Astrocyte of the spinal cord (primary cell): ENCODE measurements around the gene CD38.

ENCODE experiments used
- DNase-seq: peaks from one replicate; pipeline ENCODE4 v3.0.0; 2011; ENCODE audit warnings: low read depth, low spot score
- H3K4me3 ChIP-seq: 2 replicates; pipeline ENCODE4 v1.5.1; 2011; ENCODE audit warnings: low read depth, mild to moderate bottlenecking, low read length, moderate library complexity
- in situ Hi-C: cut with HindIII; loops from 2 replicates; pipeline ENCODE4 v1.10.0; 2017; ENCODE audit warnings: low sequenced_read_pairs
- TF ChIP-seq, protein P1 (sequence below): IDR thresholded peaks from 2 replicates; pipeline ENCODE4 v1.5.1; 2012; ENCODE audit warnings: low read depth, mild to moderate bottlenecking, low read length, inconsistent platforms

The CD38 gene

DNA sequence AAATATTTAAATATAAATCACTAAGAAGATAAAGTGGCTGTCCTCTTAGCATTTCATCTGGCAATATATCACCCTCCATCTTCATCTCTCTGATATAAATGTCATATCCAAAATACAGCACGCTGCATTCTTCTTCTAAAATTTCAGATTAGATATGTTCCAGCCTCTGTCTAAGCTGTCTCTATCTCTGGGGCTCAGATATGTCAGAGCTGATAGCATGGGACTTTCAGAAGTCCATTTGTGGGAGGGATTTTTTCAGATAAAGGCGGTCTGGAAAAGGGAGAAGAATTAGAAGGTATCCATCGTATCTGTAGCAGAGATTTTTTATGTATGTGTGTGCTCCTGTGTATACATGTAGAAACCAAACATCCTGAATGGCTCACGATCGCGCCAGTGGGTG is 25.0 kb upstream of the CD38 start:
- no peak for DNase-seq
- TF ChIP-seq, protein P1, sequence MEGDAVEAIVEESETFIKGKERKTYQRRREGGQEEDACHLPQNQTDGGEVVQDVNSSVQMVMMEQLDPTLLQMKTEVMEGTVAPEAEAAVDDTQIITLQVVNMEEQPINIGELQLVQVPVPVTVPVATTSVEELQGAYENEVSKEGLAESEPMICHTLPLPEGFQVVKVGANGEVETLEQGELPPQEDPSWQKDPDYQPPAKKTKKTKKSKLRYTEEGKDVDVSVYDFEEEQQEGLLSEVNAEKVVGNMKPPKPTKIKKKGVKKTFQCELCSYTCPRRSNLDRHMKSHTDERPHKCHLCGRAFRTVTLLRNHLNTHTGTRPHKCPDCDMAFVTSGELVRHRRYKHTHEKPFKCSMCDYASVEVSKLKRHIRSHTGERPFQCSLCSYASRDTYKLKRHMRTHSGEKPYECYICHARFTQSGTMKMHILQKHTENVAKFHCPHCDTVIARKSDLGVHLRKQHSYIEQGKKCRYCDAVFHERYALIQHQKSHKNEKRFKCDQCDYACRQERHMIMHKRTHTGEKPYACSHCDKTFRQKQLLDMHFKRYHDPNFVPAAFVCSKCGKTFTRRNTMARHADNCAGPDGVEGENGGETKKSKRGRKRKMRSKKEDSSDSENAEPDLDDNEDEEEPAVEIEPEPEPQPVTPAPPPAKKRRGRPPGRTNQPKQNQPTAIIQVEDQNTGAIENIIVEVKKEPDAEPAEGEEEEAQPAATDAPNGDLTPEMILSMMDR = no peak
- in situ Hi-C loops = no loop called here
- H3K4me3 ChIP-seq = no peak overlapping the region

DNA sequence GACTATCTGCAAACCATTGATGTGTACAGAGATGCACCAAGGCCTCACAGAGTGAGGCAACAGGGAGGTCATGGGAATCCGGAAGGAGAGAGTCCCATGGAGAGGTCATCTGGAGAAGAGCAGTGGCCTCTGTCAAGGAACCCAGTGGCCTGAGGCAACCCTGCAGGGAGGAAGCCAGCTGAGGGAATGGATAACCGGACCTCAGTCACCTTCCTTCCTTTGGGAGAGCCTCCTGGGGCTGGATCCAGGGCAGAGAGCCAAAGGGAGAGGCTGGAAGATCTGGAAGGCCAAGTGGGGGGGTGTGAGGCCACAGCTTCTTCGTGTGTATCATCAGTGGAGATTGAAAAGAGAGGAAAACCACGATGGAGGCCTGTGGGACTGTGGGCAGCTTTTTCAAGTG is 24.3 kb upstream of the CD38 start:
- no peak overlapping the region for H3K4me3 ChIP-seq
- in situ Hi-C loops = no loop called here
- TF ChIP-seq, protein P1 = no peak
- no peak for DNase-seq

DNA sequence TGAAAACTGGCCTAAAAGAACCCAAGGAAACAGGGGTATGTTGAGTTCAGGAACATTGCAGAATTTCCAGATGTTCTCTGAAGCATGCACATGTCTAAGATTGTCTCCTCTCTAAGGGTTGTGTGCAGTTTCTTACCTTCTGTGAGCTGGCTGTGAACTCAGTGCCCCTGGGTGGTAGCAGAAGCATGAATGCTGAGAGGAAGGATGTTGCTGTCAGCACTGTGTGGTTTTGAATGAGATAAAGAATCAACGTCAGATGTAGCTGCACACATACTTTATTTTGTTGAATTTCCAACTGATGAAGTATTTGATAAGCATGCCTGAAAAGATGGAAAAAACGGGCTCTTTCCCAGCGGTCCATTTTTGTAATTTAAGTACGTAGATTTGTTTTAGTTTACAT is 23.8 kb upstream of the CD38 start:
- in situ Hi-C loops = no loop called here
- TF ChIP-seq, protein P1 = no peak
- H3K4me3 ChIP-seq = no peak overlapping the region
- DNase-seq = peak; percentile 58

DNA sequence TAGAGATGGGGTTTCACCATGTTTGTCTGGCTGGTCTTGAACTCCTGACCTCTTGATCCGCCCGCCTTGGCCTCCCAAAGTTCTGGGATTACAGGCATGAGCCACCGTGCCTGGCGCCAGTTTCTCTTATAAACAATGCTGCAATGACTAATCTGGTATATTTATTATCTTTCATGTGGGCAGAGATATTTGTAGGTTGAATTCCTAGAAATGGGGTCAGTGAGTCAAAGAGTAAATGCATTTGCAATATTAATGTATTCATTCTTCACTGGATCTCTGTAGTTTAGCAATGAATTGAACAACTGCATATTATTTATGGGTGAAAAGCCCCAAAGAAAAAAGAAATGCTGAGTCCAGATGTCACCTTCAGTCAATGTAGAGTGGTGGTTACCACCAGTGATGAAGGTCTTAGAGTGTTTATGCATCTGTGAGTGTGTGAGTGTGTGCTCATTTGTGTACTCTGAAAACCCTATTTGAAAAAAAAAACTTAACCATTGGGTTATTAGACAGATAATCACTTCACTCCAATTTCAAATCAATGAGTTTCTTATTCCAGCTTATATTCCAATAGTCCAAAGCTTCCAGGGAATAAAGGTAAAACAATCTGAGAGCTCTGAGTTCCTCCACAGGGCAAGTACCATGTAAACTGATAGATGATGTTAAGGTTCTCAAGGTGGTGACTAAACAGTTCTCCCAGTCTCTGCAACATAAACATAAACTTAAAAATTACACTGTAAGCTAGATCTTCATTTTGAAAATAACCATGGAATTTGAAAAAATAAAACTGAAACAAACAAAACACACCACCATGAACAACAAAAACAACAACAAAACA is 22.6 kb upstream of the CD38 start:
- in situ Hi-C loops = no loop called here
- H3K4me3 ChIP-seq = no peak overlapping the region
- DNase-seq = peak; percentile 64
- TF ChIP-seq, protein P1 = no peak

DNA sequence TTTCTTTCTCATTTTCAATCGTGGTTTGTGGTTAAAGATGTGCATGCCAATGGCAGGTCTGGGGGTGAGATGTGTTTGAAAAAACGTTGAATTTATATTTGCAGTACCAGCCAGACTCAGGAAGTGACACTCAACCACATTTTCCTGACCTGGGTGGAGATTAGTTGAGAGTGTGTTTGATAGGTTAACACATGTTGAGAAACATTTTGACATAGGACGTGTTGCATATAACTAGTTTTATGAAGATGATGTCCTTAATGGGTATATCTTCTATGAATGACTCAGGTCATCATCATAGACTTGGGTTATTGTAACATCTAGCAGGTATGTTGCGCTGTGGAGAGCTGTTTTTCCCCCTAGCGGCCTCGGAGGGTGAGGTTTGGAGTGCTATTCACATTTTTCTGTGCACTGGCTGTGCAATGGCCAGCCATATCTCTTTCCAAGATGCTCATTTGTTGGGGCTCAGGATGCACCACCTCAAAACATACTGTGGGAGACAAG is 21.7 kb upstream of the CD38 start:
- in situ Hi-C loops = no loop called here
- peak; percentile 55 for DNase-seq
- TF ChIP-seq, protein P1 = peak; percentile 41
- no peak overlapping the region for H3K4me3 ChIP-seq

DNA sequence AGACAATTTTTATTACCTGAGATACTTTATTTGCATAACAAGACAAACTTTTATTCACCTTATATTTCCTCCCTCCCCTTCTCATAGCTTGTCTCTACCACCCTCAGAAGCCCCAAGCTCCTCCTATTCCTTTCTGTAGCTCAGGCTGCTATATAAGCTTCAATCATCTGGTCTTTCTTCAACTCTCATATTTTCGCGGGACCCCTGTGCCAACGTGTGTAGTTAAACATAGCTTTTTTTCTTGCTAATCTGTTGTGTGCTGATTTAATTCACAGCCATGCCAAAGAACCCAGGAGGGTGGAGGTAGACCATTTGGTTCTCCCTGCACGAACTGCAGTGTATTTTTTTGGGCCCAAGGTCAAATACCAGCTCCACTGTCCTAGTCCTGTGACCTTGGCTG is 21.1 kb upstream of the CD38 start:
- no peak overlapping the region for H3K4me3 ChIP-seq
- no peak for DNase-seq
- TF ChIP-seq, protein P1 = no peak
- in situ Hi-C loops = no loop called here
